Cardiac muscle cell (in vitro differentiated cells and primary cell): Measurements from ENCODE around the gene MGME1. TPM values are rescaled to one million over a fixed set of nuclear protein-coding genes. Genes with fewer than 3 reads are reported as not detected.

Experiments used
- DNase-seq, 2 donors: peaks; one replicate each; pipeline versions ENCODE4 v3.0.0 to v3.0.0-alpha.2; 2010 to 2017; ENCODE audit warnings: low read depth in 1 of 2, low spot score in 1 of 2
- H3K27ac ChIP-seq: fragments of 200-600 bp; sonication (generic); 2 replicates; pipeline ENCODE4 v1.5.1; 2016
- H3K27me3 ChIP-seq: fragments of 200-600 bp; sonication (generic); 2 replicates; pipeline ENCODE4 v1.6.0; 2016; ENCODE audit warnings: control low read depth
- H3K36me3 ChIP-seq: fragments of 200-600 bp; sonication (generic); 2 replicates; pipeline ENCODE4 v1.5.1; 2016; ENCODE audit warnings: control low read depth
- H3K4me1 ChIP-seq: fragments of 200-600 bp; sonication (generic); 2 replicates; pipeline ENCODE4 v1.8.1; 2017; ENCODE audit warnings: low read depth, mild to moderate bottlenecking, mixed run types
- H3K4me3 ChIP-seq: fragments of 200-600 bp; sonication (generic); 2 replicates; pipeline ENCODE4 v1.5.1; 2016; ENCODE audit warnings: mild to moderate bottlenecking
- H3K9me3 ChIP-seq: fragments of 200-600 bp; sonication (generic); 2 replicates; pipeline ENCODE4 v1.5.1; 2017; ENCODE audit warnings: low read depth, mild to moderate bottlenecking, control low read depth
- CTCF ChIP-seq: IDR thresholded peaks from 2 replicates; pipeline ENCODE4 v1.5.1; 2012; ENCODE audit warnings: low read depth, mild to moderate bottlenecking, low read length
- polyA plus RNA-seq: library from polyadenylated mRNA; unstranded; fragments of >200 nt; fragmentation: Nextera tagmentation; extraction: Ambion mirVana; gene quantifications from 2 replicates; pipeline ENCODE4 v1.2.1, GENCODE V29; 2016
- total RNA-seq: library from RNA; depleted of rRNA; stranded (reverse); fragments of >200 nt; gene quantifications from 2 replicates; pipeline ENCODE4 v1.2.3, GENCODE V29; 2016

MGME1 gene
- total and polyA plus RNA-seq, 2 experiments from 2014 or later: 15.9 to 27.2 TPM

- TF ChIP-seq CTCF: no peak
- Histone ChIP-seq H3K4me1 (peaks cover 18% of the 10 kb centered on the region), H3K27ac (peak overlapping the region; percentile 36), H3K4me3 (no peak overlapping the region), H3K9me3 (no peaks in the 10 kb centered on the region), H3K36me3 (peaks cover 44% of the 10 kb centered on the region), H3K27me3 (no peaks in the 10 kb centered on the region)
- DNase-seq: no peak
These were observed 27.6 kb upstream of the MGME1 start for GRCh38 chr20:17941087-17941825.

- DNase-seq: no peak
- H3K27me3 ChIP-seq: no peaks in the 10 kb centered on the region
- peaks cover 13% of the 10 kb centered on the region for H3K4me1 ChIP-seq
- no peaks in the 10 kb centered on the region for H3K9me3 ChIP-seq
- peaks cover 49% of the 10 kb centered on the region for H3K36me3 ChIP-seq
- TF ChIP-seq CTCF: no peak
- peak overlapping the region; percentile 36 for H3K27ac ChIP-seq
- H3K4me3 ChIP-seq: no peak overlapping the region
These were observed 27.0 kb upstream of the MGME1 start for GRCh38 chr20:17941826-17942196.

GRCh38 chr20:17943343-17943742 is 25.5 kb upstream of the MGME1 start:
- peaks cover 4% of the 10 kb centered on the region for H3K4me1 ChIP-seq
- H3K27ac ChIP-seq: no peak overlapping the region
- DNase-seq: no peak
- no peaks in the 10 kb centered on the region for H3K27me3 ChIP-seq
- no peak for TF ChIP-seq CTCF
- H3K36me3 ChIP-seq: peaks cover 64% of the 10 kb centered on the region
- no peaks in the 10 kb centered on the region for H3K9me3 ChIP-seq
- H3K4me3 ChIP-seq: no peak overlapping the region

GRCh38 chr20:17944854-17945474 is 23.9 kb upstream of the MGME1 start:
- H3K4me3 ChIP-seq: no peak overlapping the region
- H3K36me3 ChIP-seq: peaks cover 80% of the 10 kb centered on the region
- no peak for TF ChIP-seq CTCF
- no peak overlapping the region for H3K27ac ChIP-seq
- H3K27me3 ChIP-seq: no peaks in the 10 kb centered on the region
- no peaks in the 10 kb centered on the region for H3K9me3 ChIP-seq
- no peaks in the 10 kb centered on the region for H3K4me1 ChIP-seq
- no peak for DNase-seq

GRCh38 chr20:17946040-17946439 is 22.8 kb upstream of the MGME1 start:
- no peak overlapping the region for H3K4me3 ChIP-seq
- H3K36me3 ChIP-seq: peaks cover 91% of the 10 kb centered on the region
- DNase-seq: no peak
- no peak overlapping the region for H3K27ac ChIP-seq
- H3K4me1 ChIP-seq: no peaks in the 10 kb centered on the region
- H3K9me3 ChIP-seq: no peaks in the 10 kb centered on the region
- TF ChIP-seq CTCF: no peak
- H3K27me3 ChIP-seq: no peaks in the 10 kb centered on the region
